Cardiac atrium fibroblast (primary cell): ENCODE measurements around the gene DBH. TPM values are rescaled to one million over a fixed set of nuclear protein-coding genes. Genes with fewer than 3 reads are reported as not detected.

Experiments used
- total RNA-seq: library from RNA; depleted of rRNA; stranded (reverse); fragments of >200 nt; gene quantifications from 2 replicates; pipeline ENCODE4 v1.2.3, GENCODE V29; 2015

DBH gene
- total RNA-seq, result not detected in 2 replicates

DNA sequence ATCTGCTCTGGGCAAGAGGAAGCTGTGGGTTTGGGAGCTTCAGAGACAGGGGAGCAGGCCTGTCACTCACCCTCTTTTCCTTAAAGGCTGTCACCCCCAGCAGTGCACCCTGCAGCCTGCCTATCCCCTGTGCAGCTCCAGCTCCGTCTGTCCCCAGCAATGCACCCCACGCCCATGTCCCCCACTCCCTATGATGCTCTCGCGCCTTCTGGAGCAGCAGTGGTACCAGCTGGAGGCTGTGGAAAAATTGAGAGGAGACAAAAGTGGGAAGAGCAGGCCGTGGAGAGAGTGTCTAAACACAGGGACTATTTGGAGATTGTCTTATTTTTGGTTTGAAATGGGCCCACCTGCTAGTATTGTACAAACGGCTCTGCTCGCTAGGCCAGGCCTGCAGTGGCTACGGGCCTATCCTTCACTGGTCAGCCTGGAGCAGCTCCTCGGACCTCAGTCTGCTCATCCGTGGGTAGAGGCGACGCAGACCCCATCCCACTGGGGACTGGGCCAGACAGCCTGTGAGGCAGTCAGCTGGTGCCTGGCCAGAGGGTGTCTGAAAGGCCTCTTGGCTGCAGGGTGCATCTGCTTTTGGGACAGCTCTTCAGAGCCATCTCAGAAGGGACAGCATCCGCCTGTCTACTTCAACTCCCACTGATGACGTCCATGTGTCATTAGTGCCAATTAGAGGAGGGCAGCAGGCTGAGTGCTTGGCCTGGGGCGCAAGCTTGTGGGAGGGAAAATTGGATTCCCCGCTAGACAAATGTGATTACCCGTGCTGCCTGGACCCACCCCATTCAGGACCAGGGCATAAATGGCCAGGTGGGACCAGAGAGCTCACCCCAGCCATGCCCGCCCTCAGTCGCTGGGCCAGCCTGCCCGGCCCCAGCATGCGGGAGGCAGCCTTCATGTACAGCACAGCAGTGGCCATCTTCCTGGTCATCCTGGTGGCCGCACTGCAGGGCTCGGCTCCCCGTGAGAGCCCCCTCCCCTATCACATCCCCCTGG, at the start of gene DBH:
TSS of gene DBH (plus strand) at position 831 of the 999 bp plus-strand sequence. CDS start at position 840, 9 bp downstream.

GRCh38 chr9:133609311-133610098, 26.7 kb upstream of the DBH start, which contains the start of gene FAM163B:
TSS of gene FAM163B (minus strand) at chr9:133609389. CDS start at chr9:133580223, 29,166 bp downstream.

Other genes with a start within 250 kb of the DBH start
- gene REXO4, start 218.4 kb upstream of the DBH start, total RNA-seq, result 17.9 and 25.1 TPM in 2 replicates
- gene ADAMTS13, start 214.0 kb upstream of the DBH start, total RNA-seq, result 1.4 and 1.5 TPM in 2 replicates
- gene CACFD1, start 176.4 kb upstream of the DBH start, total RNA-seq, result 4.2 and 9.9 TPM in 2 replicates
- gene SLC2A6, start 157.3 kb upstream of the DBH start, total RNA-seq, result 50.4 and 66.9 TPM in 2 replicates
- gene MYMK, start 111.4 kb upstream of the DBH start, total RNA-seq, result not detected in 2 replicates
- 52.5 and 53.6 TPM in 2 replicates for gene ADAMTSL2, start 101.7 kb upstream of the DBH start, total RNA-seq
- gene FAM163B, start 27.0 kb upstream of the DBH start, total RNA-seq, result 4.4 and 4.5 TPM in 2 replicates
- 17.9 and 25.9 TPM in 2 replicates for gene SARDH, start 102.0 kb downstream of the DBH start, total RNA-seq